DMS53 treated with DMSO at 0.1 percent for 48 hours (cell line): ENCODE measurements around the gene LPP.

ENCODE experiments used
- DNase-seq: peaks from one replicate; lab custom pipeline; 2025; ENCODE audit not compliant: unreplicated experiment; lab: John Stamatoyannopoulos, UW

LPP gene

DNA sequence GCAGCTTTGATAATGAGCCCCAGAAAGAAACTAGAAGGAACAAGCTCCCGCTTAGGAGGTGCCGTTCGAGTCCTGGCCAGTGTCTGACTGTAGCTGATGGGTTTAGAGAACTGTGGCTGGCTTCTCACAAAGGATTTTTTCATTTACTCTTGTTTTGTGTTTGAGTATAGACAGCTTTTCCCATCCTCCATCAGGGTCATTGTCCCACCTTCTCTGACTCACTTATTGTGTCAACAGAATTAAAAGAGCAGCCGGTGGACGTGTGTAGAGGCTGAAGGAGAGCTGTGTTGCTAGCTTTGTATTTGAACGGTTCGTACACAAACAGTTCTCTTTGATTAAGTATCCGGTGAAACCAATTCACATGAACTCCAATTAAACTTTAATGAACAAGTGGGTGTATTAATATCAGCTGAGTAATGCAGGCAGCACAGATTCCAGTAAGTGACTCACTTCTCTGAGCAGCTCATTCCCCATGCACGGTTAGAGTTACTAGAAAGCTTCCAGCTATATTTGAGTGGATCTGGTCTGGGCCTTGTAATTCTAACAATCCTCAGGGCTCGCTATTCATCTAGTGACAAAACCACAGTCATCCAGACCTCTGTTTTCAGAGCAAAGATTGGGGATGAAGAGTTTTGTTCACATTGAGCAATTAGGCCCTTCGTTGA is 141.0 kb downstream of the LPP start:
- peak; percentile 89 for DNase-seq

GRCh38 chr3:188295876-188296275 is 141.9 kb downstream of the LPP start:
- no peak for DNase-seq

DNA sequence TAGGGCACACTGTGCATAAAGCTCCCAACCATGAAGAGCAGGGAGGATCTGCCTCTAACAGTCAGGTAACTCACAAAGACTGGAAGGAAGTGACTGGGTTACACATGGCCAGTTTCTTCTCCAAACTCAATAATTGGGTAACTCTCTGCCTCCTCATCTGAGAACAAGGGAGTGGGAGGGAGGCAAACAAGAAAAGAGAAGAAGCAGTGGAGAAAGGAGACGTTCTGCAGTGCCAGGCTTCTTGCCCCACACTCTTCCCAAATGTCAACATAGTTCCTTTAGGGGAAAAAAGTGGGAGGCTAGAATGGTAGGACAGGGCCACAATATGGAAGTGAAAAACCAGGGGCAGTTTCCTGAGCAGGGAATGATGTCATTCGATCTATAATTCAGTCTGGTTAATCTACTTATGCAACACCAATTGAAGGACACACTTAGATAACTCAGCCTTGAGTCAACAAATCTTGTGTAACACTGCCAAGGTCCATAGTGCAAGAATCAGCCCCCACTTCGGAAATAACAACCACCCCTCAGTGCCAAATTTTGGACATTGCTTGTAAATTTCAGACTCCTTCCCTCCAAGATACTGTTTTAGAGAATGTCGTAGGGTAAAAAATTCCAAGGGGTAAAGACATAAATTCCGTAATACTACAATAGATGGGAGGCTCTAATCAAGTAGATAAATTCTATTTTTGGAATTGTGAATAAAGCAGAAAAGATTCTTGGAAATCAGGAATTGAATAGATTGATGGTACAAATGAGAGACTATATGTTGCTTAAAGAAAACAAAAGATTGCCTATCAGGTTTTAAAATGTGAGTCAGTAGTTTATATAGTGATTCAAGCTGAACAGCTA is 143.0 kb downstream of the LPP start:
- peak; percentile 36 for DNase-seq

DNA sequence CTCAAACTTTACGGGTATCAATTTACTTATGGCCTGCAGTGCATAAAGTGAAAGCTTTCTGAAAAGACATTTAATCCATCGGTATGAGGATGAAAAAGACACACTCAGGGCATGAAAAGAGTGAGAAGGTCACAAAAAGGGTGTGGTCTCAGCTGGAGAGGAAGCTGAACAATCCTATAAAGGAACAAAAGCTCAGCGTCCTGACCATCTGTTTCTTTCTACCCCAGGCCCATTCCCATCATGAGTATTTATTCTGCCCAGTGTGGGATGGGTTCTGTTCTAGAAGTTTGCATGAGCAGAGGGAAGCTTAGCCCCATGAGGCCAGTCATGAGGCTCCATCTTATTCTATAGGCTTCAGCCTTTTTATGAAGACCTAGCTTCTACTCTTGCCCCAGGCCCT is 144.6 kb downstream of the LPP start:
- DNase-seq = no peak

DNA sequence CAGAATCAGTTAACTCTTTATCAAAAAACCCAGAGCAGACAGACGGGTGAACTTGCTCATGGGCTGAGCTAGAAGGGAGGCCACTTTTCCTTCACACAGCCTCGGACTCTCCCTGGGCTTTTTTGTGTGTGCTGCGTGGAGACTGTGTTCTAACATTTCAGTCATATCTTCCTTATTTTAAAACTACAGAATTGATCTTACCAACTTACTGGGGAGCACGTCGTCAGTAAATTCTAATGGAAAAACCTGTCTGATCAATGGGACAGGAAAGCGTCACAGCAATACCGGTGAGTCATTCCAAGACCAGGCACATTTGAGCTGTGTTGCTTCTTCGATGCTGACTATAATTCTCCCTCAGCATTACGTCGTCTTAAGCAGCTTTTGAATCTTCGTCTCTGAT is 145.1 kb downstream of the LPP start:
- no peak for DNase-seq

DNA sequence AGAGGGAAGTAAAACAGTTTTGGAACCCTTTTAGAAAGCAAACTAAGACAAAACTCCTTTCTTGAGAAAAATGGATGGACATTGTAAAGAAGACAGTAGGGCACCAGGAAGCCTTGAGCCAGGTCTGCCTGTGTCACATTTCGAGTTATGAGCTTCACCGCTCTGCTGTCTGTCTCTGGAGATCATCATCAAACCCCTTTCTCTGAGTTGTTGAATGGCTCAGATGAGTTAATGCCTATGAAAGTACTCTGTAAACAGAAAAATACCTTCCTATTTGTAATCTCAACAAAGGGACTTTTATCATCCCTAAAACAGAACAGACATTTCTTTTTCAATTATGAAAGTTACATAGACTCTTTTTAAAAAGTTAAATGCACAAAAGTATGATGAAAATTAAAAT is 145.8 kb downstream of the LPP start:
- DNase-seq = no peak

GRCh38 chr3:188301147-188301546 is 147.2 kb downstream of the LPP start:
- no peak for DNase-seq

GRCh38 chr3:188303286-188303799 is 149.4 kb downstream of the LPP start:
- no peak for DNase-seq

- no peak for DNase-seq
Observed at GRCh38 chr3:188303823-188304222, 149.9 kb downstream of the LPP start.

DNA sequence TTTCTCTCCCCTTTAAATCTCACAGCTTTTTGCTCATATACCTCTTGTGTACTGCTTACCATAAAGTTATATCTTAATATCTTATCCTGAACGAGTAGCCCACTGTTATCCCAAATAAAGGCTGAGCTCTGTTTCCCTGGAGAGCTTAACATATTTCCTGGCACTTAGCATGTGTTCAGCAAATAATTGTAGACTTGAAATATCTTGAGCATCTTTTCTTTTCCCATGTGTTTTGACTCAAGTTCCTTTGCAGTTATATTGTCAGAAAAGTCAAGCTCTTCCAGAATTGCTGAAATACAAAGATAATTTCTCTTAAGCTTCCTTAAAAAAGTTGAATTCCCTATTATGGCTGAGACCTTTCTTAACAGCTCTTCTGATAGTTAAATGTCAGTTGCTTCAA is 150.5 kb downstream of the LPP start:
- no peak for DNase-seq

DNA sequence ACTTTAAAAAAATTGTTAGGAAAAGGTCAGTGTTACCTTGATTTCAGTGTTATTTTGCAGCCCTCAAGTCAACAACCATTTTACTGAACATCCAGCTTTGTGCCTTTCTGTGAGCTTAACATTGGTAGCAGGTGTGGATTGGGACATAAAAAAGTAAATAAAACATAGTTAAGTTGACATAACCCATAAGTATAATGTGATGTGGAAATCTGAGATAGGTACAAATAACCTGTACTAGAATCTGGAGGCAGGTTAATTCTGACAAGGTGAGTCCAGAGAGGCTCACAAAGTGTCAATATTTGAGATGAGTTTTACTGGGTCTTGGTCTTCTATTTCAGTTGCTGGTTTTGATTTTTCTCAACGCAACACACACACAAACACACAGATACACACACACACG is 151.3 kb downstream of the LPP start:
- peak; percentile 13 for DNase-seq

- DNase-seq = no peak
Observed at GRCh38 chr3:188306435-188307005, 152.6 kb downstream of the LPP start.

- no peak for DNase-seq
Observed at GRCh38 chr3:188309437-188310269, 155.7 kb downstream of the LPP start.

DNA sequence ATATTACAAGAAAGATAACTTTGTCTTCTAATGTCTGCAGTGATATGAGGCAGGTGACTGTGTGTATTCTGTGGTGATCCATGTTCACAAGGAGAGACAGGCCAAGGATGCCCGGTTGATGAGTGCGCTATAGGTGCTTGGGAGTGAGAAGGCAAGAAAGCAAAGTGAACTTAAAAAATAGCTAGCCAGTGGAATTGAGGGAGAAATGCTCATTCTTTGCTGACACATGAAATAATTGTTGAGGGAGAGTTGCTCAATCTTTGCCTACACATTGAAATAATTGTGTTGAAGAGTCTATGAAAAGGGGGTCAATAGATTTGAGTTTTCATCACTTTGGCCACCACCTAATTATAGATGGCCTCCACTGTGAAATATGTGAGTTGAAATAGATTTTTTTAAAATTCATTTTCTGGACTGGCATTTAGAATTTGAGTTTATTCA is 156.3 kb downstream of the LPP start:
- no peak for DNase-seq

DNA sequence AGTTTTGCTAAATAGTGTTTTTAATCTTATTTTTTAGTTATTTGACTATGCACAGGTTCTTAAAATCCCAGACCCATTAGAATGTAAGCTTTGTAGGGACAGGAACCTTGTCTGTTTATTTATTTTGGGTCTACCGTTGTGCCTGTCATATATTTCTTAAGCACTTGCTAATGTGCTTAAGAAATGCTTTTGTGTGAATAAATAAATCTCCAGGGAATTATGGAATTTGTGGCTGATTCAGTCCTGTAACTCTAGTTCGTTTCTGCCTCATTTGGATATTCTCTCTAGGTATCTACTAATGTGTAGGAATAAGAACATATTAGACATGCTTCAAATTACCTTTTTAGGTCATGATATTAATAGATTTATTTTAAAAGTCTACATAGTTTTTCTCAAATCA is 161.6 kb downstream of the LPP start:
- no peak for DNase-seq

DNA sequence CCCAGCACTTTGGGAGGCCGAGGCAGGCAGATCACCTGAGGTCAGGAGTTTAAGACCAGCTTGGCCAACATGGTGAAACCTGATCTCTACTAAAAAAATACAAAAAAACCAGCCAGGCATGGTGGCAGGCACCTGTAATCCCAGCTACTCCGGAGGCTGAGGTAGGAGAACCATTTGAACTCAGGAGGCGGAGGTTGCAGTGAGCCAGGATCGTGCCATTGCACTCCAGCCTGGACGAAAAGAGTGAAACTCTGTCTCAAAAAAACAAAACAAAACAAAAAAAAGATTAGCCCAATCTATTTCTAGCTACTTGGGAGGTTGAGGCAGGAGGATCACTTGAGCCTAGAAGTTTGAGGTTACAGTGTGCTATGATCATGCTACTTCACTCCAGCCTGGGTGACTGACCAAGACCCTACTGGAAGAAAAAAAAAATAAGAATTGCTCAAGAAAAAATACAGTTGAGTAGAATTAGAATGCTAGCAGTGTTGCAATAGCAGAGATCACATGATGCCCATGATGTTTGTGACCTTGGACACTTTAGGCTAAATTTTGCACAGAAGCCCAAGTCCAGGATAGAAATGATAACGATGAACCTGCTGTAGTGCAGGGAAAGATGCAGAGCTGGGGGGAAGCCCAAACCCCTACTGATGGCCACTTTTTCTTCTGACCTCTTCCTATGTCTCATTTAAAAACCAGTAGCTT is 162.2 kb downstream of the LPP start:
- no peak for DNase-seq

DNA sequence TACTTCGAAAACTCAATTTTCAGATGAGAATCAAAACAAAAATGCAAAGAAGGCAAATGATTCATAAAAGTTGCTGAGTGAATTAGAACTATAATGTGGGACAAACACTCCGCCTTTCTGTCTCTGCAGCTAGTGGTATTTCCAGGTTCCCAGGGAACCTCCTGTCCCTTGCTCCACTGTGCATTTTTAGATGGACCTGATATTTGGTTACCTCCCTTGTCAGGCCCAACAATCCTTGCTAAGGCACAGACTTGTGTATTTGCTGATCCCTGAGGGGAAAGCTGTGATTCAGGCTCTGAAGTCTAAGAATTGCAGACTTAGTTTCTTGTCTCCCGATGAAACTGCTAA is 162.7 kb downstream of the LPP start:
- DNase-seq = no peak

DNA sequence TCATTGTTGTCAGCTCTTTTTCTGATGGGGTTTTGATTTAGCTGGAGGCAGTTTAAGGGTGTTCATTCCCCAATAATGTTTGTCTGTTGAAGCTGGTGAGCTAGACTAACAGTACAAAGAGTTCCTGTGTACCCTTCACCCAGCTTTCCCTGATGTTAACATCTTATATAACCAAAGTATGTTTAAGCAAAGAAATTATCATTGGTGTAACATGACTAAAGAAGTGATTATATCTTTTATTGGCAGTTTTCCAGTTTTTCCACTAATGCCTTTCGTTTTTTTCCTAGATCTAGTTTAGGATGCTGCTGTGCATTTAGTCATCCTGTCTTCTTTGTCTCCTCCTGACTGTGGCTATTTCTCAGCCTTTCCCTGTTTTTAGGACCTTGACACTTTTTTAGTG is 165.6 kb downstream of the LPP start:
- no peak for DNase-seq

GRCh38 chr3:188320757-188321156 is 166.8 kb downstream of the LPP start:
- DNase-seq = no peak

GRCh38 chr3:188321258-188321657 is 167.3 kb downstream of the LPP start:
- DNase-seq = no peak
